ENCODE data around the gene SPATA33. TPM values are rescaled to one million over a fixed set of nuclear protein-coding genes. Genes with fewer than 3 reads are reported as not detected.
A peak's percentile ranks its signal among the peaks of the same experiment; 100 is the strongest.

The SPATA33 gene
- total and polyA plus RNA-seq, 8 donors = 9.9 to 15.7 (median 13.3) TPM

- ATAC-seq = no peak
- peak in 1 of 4 donors; percentile 76 for DNase-seq
- Histone ChIP-seq H3K4me1 (peaks cover 11 to 31% of the 10 kb centered on the region in 2 donors), H3K4me3 (no peak overlapping the region), H3K9me3 (no peaks in the 10 kb centered on the region), H3K27me3 (peaks cover 0 to 11% of the 10 kb centered on the region in 2 donors), H3K36me3 (no peaks in the 10 kb centered on the region), H3K27ac (no peak overlapping the region)
- intact Hi-C loops (cut with DNase I) = no loop called here
- TF ChIP-seq, protein P1, sequence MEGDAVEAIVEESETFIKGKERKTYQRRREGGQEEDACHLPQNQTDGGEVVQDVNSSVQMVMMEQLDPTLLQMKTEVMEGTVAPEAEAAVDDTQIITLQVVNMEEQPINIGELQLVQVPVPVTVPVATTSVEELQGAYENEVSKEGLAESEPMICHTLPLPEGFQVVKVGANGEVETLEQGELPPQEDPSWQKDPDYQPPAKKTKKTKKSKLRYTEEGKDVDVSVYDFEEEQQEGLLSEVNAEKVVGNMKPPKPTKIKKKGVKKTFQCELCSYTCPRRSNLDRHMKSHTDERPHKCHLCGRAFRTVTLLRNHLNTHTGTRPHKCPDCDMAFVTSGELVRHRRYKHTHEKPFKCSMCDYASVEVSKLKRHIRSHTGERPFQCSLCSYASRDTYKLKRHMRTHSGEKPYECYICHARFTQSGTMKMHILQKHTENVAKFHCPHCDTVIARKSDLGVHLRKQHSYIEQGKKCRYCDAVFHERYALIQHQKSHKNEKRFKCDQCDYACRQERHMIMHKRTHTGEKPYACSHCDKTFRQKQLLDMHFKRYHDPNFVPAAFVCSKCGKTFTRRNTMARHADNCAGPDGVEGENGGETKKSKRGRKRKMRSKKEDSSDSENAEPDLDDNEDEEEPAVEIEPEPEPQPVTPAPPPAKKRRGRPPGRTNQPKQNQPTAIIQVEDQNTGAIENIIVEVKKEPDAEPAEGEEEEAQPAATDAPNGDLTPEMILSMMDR (IDR thresholded peaks at IDR 0.05) = no peak
These were observed 59.5 kb downstream of the SPATA33 start for GRCh38 chr16:89716916-89717687.

DNA sequence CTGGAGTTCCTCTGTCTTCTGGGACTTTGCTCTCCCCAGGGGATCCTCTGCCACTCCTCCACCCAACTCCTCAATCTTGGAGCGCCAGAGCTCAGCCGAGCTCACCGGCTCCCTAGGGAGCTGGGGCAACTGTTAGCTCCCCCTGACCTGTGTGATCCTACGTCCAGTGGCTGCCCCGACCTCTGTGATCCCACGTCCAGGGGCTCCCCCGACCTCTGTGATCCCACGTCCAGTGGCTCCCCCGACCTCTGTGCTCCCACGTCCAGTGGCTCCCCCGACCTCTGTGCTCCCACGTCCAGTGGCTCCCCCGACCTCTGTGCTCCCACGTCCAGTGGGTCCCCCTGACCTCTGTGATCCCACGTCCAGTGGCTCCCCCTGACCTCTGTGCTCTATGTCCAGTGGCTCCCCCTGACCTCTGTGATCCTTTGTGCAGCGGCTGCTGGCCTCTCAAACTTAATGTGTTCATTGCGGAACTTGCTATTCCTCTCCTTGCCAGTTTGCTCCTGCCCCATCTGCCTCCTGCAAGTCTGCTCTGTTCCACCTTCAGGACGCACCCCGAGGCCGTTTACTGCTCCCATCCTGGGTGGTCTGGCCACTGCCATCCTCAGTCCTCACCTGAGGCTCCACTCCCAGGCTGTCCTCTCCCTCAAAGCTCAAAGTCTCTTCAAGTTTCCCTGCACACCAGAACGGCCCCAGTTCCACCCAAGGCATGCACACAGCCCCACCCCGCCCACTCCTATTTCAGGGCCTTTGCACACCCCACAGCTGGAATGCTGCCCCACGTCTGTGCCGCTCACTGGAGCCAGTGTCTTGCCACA, 60.3 kb downstream of the SPATA33 start:
- no peak overlapping the region for H3K27ac ChIP-seq
- DNase-seq = no peak

More for the DNA sequence above, 60.3 kb downstream of the SPATA33 start:
- peaks cover 7 to 33% of the 10 kb centered on the region in 2 donors for H3K4me1 ChIP-seq
- peaks cover 0 to 4% of the 10 kb centered on the region in 2 donors for H3K36me3 ChIP-seq
- ATAC-seq = no peak
- H3K27me3 ChIP-seq = peaks cover 0 to 3% of the 10 kb centered on the region in 2 donors
- intact Hi-C loops (cut with DNase I) = no loop called here
- no peaks in the 10 kb centered on the region for H3K9me3 ChIP-seq
- TF ChIP-seq, protein P1 (IDR thresholded peaks at IDR 0.05) = no peak
- H3K4me3 ChIP-seq = no peak overlapping the region

Other genes with a start within 250 kb of the SPATA33 start
- gene ANKRD11, start 167.3 kb upstream of the SPATA33 start, total RNA-seq = 100 to 1,000 TPM in 1 of 2 donors, 10 to 100 TPM in 1; 98.2 to 123 TPM
- gene ANKRD11, start 167.3 kb upstream of the SPATA33 start, polyA plus RNA-seq (ENCODE audit: insufficient read length in 6 of 6) = 100 to 1,000 TPM in 2 of 6 donors, 10 to 100 TPM in 4; 90.7 to 120 (median 98.2) TPM
- 10 to 100 TPM; 79.3 to 79.5 TPM for gene SPG7, start 149.4 kb upstream of the SPATA33 start, total RNA-seq
- 100 to 1,000 TPM; 113 to 148 (median 127) TPM for gene SPG7, start 149.4 kb upstream of the SPATA33 start, polyA plus RNA-seq (ENCODE audit: insufficient read length in 6 of 6)
- gene RPL13, start 97.2 kb upstream of the SPATA33 start, total RNA-seq = 1,000 to 10,000 TPM; 1,639 to 1,736 TPM
- 1,000 to 10,000 TPM; 2,163 to 3,194 (median 2,462) TPM for gene RPL13, start 97.2 kb upstream of the SPATA33 start, polyA plus RNA-seq (ENCODE audit: insufficient read length in 6 of 6)
- 1 to 10 TPM in 1 of 2 donors, under 1 TPM in 1; 0.50 to 1.3 TPM for gene CPNE7, start 82.1 kb upstream of the SPATA33 start, total RNA-seq
- gene CPNE7, start 82.1 kb upstream of the SPATA33 start, polyA plus RNA-seq (ENCODE audit: insufficient read length in 6 of 6) = under 1 TPM in 5 of 6 donors, not detected in 1; 0.26 to 0.54 (median 0.35) TPM
- gene DPEP1, start 44.2 kb upstream of the SPATA33 start, total RNA-seq = 1 to 10 TPM in 1 of 2 donors, under 1 TPM in 1; 0.31 to 2.5 TPM
- gene DPEP1, start 44.2 kb upstream of the SPATA33 start, polyA plus RNA-seq (ENCODE audit: insufficient read length in 6 of 6) = 10 to 100 TPM in 2 of 6 donors, 1 to 10 TPM in 4; 5.9 to 10.4 (median 8.4) TPM
- 10 to 100 TPM; 77.6 to 88.5 TPM for gene CHMP1A, start 128 bp upstream of the SPATA33 start, total RNA-seq
- gene CHMP1A, start 128 bp upstream of the SPATA33 start, polyA plus RNA-seq (ENCODE audit: insufficient read length in 6 of 6) = 10 to 100 TPM; 60.8 to 91.5 (median 67.4) TPM
- 10 to 100 TPM; 74.8 to 93.1 TPM for gene CDK10, start 28.9 kb downstream of the SPATA33 start, total RNA-seq
- gene CDK10, start 28.9 kb downstream of the SPATA33 start, polyA plus RNA-seq (ENCODE audit: insufficient read length in 6 of 6) = 100 to 1,000 TPM in 5 of 6 donors, 10 to 100 TPM in 1; 78.3 to 160 (median 110) TPM
- gene SPATA2L, start 43.9 kb downstream of the SPATA33 start, total RNA-seq = 10 to 100 TPM; 12.3 to 13.8 TPM
- gene SPATA2L, start 43.9 kb downstream of the SPATA33 start, polyA plus RNA-seq (ENCODE audit: insufficient read length in 6 of 6) = 1 to 10 TPM; 2.4 to 6.1 (median 4.3) TPM
- 10 to 100 TPM; 14.3 to 19.0 TPM for gene VPS9D1, start 63.1 kb downstream of the SPATA33 start, total RNA-seq
- gene VPS9D1, start 63.1 kb downstream of the SPATA33 start, polyA plus RNA-seq (ENCODE audit: insufficient read length in 6 of 6) = 10 to 100 TPM in 4 of 6 donors, 1 to 10 TPM in 2; 9.0 to 15.1 (median 11.6) TPM
- 10 to 100 TPM; 22.1 to 28.1 TPM for gene ZNF276, start 63.7 kb downstream of the SPATA33 start, total RNA-seq
- gene ZNF276, start 63.7 kb downstream of the SPATA33 start, polyA plus RNA-seq (ENCODE audit: insufficient read length in 6 of 6) = 10 to 100 TPM; 24.8 to 45.2 (median 35.9) TPM
- 10 to 100 TPM; 17.1 to 25.9 TPM for gene FANCA, start 158.8 kb downstream of the SPATA33 start, total RNA-seq
- gene FANCA, start 158.8 kb downstream of the SPATA33 start, polyA plus RNA-seq (ENCODE audit: insufficient read length in 6 of 6) = 10 to 100 TPM; 25.8 to 42.3 (median 36.1) TPM
- gene SPIRE2, start 170.6 kb downstream of the SPATA33 start, total RNA-seq = 10 to 100 TPM in 1 of 2 donors, 1 to 10 TPM in 1; 9.1 to 12.3 TPM
- gene SPIRE2, start 170.6 kb downstream of the SPATA33 start, polyA plus RNA-seq (ENCODE audit: insufficient read length in 6 of 6) = 10 to 100 TPM; 10.8 to 23.9 (median 13.3) TPM
- 100 to 1,000 TPM; 148 to 165 TPM for gene TCF25, start 215.8 kb downstream of the SPATA33 start, total RNA-seq
- gene TCF25, start 215.8 kb downstream of the SPATA33 start, polyA plus RNA-seq (ENCODE audit: insufficient read length in 6 of 6) = 100 to 1,000 TPM; 147 to 189 (median 160) TPM

All from left lung (tissue), 10 donors.